Suppressor macrophage (primary cell): ENCODE data around the gene FZR1.

Experiments used
- DNase-seq, 4 experiments: peaks; one replicate each; pipeline ENCODE4 v3.0.0-alpha.2; 2020 to 2022
- total RNA-seq, 17 experiments: gene quantifications; one replicate each; lab custom pipeline; 2026; ENCODE audit warnings: mixed read lengths in 6 of 17, inconsistent platforms in 3 of 17; lab: John Stamatoyannopoulos, UW

Gene FZR1
- total RNA-seq: 16.7 to 56.6 (median 30.5) reads per million in 17 experiments

DNA sequence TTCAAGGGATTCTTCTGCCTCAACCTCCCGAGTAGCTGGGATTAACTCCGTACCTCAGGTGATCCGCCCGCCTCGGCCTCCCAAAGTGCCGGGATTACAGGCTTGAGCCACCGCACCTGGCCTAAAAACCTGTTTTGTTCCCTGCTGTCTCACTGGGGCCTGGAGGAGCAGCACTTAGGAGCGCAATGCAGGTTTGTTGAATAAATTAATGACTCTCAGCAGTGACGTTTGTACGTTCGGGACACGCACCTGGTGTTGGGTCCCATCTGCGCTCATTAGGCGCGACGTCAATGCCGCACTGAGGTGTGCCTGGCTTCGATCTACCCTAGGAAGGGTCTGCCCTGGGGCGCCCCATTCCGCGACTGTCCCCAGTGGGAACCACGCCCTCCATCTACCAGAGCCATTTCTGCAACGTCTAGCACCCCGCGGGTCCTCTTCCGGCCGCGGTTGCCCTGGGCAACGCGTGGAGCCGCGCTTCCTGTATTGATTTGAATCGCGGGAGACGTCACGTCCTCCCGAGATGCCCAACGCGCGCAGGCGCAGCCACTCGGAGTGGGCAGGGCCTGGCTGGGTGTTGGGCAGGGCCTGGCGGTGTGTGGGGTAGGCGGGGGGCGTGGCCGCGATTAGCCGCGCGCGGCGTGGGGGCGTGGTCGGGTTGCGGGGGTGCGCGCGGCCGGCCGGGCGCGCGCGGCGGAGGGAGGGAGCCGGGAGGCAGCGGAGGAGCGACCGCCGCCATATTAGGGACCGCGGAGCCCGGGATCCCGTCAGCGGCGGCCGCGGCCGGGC lies at the start of gene FZR1:
TSS of gene FZR1 (plus strand) at position 714 of the 786 bp plus-strand sequence. CDS start 16,679 bp downstream, outside the sequence.
- DNase-seq: peak; percentile 100

DNA sequence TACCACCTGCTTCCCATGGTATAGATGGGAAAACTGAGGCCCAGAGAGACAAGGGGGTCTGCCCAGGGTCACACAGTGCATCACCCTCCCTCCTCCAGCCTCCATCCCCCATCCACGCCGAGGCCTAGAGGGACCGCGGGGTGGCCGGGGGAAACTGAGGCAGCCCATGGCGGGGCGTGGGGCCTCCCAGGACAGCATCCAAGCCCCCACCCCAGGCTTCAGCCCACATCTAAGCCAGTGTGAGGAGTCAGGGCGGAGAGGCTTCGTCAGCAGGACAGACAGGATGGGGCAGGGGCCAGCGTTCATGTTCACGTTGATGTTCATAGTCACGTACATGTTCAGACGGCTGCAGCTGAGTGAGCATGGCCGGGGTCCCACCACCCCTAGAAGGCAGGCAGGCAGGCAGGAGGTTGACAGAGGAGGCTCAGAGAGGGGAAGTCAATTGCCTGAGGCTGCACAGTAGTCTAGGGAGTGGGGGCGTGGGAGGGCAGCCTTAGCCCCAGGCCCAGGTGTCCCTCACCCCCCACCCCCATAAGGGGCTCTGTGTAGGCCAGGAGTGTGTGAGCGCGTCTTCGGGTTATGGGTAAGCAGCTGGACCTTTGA lies 49.1 kb upstream of the FZR1 start:
- DNase-seq: no peak

DNA sequence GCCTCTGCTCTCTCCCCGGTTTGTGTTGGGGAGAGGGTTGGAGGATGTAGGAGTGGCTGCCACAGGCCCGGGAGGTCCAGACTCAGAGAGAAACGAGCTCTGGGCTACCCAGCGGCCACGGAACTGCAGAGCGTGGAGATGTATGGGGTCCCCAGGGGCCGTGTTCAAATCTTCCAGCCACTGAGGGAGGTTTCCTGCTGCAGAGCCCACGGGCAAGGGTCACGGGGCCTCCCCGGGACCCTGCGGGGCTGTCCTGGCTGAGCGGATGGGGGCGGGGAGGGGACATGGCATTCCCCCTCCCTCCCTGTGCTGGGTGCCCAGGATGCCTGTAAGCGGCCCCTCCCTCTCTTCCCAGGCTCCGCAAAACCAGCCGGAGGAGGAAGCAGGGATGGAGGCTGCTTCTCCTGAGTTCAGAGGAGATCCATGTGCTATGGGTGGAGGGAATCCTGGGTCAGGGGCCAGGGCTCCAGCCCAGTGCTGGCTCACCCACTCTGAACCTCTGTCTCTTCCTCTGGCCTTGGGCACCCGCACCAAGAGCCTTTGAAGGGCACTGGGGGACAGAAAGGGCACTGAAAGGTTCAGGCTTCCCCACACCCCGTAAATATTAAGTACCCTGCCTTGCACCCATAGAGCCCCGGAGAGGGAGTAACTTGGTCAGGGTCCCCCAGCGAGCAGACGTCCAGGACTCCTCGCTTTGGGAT lies 48.4 kb upstream of the FZR1 start:
- no peak for DNase-seq

DNA sequence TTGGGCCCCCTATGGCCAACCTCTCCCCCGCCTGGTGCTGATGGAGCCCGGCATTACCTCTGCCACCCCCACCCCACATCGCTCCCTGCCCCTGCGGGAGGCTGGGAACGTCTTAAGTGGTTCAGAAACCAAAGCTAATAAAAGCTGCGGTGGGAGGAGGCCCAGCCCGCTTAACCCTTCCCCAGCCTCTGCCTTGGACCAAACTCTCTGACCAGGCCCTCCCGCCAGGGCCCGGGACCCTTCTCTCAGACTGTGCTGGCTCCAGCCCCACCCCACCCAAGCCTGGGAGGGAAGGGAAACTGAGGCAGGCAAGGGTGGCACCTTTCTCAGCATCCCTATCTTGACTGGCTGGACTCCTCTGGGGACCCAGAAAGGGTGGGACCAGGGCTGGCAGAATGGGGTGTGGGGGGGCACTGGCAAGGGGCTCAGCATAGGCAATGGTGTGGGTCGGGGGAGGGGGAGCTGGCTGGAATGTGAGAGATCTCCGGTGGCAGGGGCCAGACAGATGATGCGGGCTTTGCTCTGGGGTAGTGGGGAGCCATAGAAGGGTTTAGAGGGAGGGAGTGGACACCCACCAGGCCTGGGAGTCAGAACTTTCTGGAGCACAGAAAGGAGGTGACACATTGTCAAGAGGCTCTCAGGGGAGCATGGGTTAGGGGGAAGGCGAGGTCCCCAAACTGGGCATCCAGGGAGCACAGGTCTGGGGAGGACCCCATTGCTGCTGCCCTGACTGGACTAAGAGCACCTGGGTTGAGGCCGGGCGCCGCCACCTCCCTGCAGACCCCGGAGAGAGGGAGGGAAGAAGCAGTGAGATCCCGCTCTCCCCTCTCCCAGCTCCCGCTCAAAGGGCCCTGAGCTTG lies 47.7 kb upstream of the FZR1 start:
- DNase-seq: no peak

DNA sequence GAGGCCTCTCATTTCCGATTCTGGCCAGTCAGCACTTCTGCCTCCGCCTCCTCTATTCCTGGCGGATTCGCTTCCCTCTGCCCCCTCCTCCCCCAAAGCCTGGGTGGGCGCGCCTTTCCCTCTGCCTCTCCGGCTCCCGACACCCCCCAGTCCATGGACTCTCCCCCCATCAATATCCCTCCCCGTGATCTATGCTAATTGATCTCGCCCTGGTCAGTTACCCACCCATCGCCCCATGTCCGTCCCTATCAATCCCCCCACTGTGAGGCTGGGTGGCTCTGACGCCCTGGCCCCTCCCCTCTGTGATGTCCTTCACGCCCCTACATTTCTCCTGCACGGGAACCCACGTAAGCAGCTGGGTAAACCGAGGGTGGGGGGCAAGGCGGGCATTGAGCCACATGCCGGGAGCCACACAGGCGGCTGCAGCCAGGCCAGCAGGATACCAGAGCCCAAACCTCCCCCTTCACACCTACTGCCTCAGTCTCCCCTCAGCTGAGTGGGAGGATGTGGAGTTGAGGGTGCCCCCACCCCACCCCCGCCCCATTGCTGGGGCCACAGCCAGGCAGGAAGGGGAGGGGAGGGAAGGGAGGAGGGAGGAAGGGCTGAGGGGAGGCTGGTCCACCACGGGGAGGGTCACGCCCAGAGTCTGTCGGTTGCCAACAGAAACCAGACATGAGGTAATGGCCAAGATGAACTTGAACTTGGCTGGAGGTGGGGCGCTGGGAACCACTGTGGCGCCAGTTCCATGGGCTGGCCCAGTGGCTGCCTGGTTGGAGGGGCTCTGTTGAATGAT lies 46.8 kb upstream of the FZR1 start:
- peak in 1 of 4 experiments; percentile 26 for DNase-seq

DNA sequence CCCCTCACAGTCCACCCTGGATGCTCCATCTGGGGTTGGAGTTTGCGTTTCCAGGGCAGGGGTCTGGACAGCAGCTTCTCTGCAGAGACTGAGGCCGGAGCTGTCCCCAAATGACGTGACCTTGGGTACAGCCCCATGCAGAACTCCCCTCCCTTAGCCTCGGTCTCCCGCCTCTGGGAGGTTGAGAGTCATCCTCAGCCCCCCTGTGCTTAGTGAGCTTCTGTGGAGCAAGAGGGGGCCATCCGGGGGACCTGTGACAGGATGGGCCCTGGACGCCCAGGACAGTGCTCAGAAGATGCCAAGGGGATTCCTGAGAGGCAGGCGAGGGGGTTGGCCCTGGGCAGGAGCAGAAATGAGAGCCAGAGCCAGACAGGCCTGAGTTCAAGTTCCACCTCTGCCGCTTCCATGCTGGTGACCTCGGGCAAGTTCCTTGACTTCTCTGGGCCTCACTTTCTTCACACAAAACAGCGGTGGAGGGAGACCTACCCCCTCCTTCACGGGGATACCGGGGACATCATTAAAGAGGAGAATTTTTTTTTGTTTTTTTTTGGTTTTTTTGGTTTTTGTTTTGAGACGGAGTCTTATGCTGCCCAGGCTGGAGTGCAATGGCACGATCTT lies 46.0 kb upstream of the FZR1 start:
- DNase-seq: no peak

DNA sequence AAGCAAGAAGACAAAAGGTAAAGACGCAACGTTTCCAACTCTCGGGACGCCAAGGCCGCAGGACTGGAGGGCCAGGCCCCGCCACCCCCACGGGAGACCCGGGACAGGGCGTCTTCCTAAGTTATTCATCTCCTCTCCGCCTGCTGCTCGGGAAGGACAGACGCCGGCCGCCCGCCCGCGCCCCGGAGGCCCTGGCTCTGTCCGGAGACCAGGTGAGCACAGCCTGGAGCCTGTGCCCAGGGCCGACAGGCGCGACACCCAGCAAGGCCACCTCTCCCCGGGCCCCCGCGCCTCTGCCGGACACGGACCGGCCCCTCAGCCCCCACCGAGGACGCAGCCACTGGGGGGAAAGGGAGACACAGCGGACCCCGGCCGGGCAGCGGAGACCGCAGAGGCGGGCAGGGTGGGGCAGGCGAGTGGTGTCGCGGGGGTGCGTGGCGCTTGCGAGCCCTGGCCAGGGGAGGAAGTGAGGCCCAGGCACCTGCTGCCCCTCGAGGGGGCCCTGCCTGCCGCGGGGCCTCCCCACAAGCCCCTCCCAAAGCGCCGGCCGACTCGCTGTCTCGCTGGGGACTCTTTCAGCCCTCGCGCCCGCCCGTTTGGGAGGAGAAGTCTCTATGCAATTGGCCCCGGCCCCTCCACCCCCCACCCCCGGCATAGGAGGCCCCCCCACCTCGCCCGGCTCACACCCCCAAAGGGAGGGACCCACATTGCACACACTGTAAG lies 43.0 kb upstream of the FZR1 start:
- no peak for DNase-seq

DNA sequence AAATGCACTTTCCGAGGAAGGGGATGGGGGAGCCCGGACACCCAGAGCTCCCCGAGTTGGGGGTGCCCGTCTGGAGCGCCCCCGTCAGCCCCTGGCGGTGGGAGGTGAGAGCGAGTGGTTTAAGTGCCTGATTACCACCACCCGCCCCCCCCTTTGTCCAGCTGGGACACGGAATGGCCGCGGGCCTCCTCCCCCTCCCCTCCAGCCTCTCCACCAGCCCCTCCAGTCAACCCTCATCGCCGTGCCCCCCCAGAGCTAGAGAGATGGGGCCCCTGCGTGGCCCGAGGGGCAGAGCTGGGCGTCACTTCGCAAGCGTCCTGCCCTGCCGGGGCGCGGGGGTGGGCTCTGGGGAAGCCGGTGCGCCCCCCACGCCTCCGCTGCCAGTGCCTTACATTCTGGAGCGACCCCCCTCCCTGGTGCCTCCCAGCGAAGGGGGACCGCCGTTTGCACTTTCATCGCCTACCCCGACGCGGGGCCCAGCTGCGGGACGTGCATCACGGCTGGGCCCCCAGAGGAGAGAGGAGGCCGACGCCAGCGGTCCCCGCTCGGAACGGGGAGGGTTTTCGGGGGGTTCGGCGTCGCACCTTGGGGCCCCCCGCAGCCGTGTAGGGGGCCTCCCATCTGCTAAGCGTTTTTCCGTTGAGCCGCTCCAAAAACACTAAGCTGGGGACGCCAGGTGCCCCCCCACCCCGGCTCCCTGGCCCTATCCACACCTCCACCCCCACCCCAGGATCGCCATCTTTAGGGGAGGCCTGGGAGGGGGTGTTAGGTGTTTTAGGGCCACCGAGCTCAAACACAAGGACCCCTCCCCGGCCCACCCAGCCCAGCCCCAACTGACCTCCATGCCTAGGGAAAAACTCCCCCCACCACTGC lies 42.2 kb upstream of the FZR1 start:
- DNase-seq: no peak

DNA sequence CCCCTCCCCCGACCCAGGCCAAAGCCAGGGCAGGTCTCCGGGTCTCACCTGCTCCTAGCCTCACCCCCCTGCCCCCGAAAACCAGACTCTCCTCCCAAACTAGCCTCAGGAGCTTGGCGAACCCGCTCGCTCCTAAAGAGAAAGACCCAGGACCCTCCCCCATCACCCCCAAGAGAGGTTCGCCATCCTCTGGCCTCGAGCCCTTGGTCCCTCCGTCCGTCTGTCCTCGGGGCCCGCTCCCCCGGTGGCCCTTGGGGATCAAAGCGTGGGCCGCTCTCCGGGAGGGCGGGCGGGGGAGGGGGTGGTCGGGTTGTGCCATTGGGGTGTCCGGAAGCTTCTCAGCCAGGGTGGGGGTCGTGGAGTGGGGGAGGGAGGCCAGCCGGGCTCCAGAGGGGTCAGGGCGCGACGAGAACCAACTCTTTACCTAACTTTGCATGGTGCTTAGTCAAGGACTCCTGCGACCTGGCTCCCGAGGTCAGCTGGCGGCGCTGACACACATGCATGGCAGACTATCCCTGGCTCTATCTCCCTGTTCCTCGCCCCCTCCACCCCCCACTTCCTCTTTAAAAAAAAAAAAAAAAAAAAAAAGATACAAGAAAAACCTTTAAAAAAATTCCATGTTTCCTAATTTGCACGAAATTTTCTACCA lies 41.4 kb upstream of the FZR1 start:
- peak in 3 of 4 experiments; percentile 48 to 57 (median 54) for DNase-seq

DNA sequence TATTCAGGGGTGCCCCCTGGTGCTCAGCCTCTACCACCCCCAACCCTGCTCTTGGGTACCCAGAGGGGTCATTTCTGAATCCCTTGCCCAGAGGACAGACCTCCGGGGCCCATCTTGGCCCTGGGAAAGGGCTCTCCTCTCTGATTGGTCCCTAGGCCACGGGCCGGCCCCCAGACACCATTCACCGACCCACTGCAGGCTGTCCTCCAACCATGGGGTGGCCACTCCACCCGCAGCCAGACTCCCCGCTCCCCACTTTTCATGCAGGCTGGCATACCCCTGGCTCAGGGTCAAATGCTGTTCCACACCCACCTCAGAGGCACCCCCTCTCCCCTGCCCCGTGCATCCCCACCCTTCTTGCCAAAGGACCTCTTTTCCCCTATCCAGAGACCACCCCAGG lies 40.6 kb upstream of the FZR1 start:
- DNase-seq: no peak

DNA sequence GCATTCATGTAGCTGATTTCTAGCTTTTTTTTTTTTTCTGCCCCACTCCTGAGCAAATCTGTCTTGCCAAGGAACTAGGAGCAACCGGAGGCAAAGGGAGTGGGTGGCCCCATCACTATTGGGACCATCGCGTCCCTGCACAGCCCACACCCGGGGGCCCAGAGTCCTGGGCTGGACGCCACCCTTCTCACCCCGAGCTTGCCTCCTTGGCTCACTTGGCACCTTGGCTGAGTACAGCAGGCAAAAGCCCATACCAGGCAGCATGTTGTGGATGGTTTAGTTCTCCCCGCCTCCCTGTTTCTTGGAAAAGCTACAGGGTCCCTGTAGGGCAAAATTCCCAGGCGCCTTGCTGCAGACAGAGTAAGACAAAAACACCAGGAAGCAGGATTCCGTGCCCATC lies 39.5 kb upstream of the FZR1 start:
- DNase-seq: no peak

DNA sequence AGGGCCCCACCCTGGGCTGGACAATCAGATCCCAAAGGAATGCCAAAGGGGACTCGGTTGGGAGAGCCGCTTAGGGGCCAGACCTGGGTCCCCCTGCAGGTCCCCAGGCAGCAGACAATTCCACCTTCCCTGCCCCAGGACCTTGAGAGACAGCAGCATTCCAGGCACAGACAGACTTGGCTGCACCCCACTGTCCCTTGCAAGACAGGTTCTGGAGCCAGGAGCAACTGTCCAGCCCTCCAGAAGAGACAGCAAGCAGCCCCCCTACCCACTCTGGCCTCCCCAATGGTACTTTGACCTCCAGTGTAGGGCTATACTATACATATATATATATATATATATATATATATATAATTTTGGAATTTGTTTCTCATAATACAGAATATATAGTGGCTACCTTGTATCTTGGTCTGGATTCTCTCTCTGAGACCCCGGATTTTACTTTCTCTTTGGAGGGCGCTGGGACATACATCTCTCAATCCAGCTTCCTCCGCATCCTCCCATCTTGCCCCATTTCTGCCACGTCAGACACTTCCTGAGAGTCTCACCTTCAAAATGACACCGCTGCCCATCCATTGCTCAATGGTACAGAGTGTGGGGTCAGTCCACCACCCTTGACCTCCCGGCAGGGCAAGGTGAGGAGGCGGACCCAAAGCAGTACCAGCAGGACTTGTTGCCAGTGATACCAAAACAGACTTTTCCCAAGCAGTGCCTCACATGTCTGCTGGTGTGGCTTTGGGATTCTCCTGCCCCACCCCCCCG lies 38.5 kb upstream of the FZR1 start:
- no peak for DNase-seq

DNA sequence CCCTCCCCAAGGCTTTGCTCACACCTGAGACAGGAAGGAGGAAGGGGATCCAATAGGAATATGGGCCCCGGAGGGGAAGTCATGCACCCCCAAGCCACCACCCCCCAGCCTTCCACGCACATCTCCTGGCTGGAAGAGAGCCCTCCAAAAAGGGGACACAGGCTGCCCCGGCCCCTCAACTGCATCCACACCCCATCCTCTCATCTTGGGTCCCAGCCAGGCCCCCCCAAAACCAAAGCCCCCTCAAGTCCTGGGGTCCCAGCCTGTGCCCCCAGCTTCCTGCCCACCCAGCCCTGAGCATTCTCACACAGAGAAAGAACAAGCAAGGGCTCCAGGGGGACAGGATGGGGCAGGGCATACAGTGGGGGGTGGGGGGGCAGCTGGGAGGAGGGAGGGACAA lies 37.9 kb upstream of the FZR1 start:
- no peak for DNase-seq

DNA sequence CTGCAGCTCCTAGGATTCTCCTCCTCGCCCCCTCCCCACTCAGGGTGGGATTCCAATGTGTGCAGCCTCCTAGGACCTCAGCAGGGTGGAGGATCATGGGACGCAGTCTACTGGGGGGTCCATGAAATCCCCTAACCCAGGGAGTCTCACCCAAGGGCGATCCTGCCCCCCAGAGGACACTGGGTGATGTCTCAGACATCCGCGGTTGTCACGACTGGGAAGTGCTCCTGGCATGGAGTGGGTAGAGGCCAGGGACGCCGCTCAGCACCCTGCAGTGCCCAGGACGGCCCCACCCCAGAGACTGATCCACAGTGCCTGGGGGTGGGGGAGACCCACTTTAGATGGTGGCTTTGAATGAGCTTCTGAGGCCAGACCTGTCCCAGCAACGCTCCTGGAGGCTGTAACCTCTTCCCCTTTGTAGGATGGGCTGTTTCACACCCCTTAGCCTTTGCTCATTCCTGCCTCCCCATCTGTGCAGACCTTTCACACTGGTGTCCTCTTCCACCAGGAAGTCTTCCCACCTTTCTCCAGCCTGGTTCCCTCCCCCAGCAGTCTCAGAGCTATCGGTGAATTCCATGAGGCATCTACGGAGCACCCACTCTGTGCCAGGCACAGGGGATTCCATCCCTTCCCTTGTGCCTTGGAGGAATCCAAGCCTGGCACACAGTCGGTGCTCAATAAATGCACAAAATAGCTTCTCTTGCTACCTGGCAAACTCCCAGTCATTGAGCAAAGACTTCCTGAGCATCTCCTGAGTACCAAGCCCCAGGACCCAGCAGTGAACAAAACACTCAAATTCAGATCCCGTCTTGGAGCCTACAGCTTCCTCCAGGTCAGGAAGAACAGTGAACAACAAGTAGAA lies 36.2 kb upstream of the FZR1 start:
- DNase-seq: no peak

DNA sequence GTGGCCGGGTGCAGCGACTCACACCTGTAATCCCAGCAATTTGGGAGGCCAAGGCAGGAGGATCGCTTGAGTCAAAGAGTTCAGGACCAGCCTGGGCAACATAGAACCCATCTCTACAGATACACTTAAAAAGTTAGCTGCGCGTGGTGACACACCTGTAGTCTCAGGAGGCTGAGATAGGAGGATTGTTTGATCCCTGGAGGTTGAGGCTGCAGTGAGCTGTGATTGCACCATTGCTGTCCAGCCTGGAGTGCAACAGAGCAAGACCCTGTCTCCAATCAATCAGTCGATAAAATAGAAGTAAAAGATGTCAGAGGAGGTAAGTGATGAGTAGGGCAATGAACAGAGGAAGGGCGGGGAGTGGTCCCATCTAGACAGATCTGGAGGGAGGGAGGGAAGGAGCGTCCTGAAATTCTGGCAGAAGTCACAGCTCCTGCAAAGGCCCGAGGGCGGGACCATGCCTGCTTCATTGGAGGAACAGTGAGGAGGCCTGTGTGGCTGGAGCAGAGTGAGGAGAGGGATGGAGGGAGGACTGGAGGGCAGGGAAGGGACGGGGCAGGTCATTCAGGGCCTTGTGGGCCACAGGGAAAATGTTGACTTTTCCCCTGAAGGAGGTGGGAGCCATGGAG lies 35.5 kb upstream of the FZR1 start:
- DNase-seq: no peak

DNA sequence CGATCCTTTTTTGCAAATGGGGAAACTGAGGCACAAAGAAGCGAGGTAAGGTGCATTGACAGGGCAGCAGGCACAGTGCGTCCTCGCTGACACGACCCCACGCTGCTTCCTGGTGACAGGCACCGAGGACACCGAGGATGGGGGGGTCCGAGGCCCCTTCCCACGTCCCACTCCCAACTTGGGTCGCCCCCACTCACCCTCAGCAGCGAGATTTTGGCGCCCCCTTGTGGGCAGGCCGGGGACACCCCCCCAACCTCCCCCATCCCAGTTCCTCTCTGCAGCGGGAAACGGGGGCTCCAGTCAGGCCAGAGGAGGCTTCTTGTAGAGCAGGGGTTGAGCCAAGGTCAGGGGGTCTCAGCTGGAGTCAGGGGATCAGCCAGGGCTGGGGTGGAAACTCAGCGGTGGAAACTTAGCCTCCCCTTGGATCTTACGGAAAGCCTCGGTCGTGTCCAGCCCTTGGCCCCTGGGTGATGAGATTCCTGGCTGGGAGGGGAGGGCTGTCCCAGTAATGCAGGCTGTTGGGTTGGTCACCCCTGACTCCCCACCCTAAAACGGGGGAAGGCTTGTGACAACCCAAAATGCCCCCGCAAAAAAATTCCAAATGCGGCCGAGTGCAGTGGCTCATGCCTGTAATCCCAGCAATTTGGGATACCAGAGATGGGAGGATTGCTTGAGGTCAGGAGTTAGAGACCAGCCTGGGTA lies 34.0 kb upstream of the FZR1 start:
- DNase-seq: peak; percentile 34 to 69 (median 51)
